Prostate gland (tissue), 2 donors: ENCODE results near the gene METAP1. TPM values are rescaled to one million over a fixed set of nuclear protein-coding genes. Genes with fewer than 3 reads are reported as not detected.
"Not testable (repeated sequence)": the region's sequence is repeated elsewhere in the genome, so short reads cannot be mapped to it uniquely, and the experiment has no call there.

ENCODE experiments used
- DNase-seq: peaks from one replicate; pipeline ENCODE4 v3.0.0-alpha.2; 2019; ENCODE audit warnings: low spot score
- H3K27ac ChIP-seq, 2 donors: fragments of 200-600 bp; sonication (generic); 2 replicates each; pipeline ENCODE4 v1.5.1; 2017 to 2019
- H3K27me3 ChIP-seq: fragments of 200-600 bp; sonication (generic); replicated peaks from 2 replicates; pipeline ENCODE4 v1.5.1; 2019; ENCODE audit not compliant: insufficient read depth
- H3K36me3 ChIP-seq, 2 donors: fragments of 200-600 bp; sonication (generic); 1 replicate in 1 of 2; 2 replicates in 1 of 2; pipeline versions ENCODE4 v1.5.1 to v1.8.1; 2017 to 2019
- H3K4me1 ChIP-seq: fragments of 200-600 bp; sonication (generic); replicated peaks from 2 replicates; pipeline ENCODE4 v1.5.1; 2019
- H3K4me3 ChIP-seq, 2 donors: fragments of 200-600 bp; sonication (generic); 2 replicates each; pipeline ENCODE4 v1.5.1; 2017 to 2019
- H3K9me3 ChIP-seq: fragments of 200-600 bp; sonication (generic); 2 replicates; pipeline ENCODE4 v1.5.1; 2017
- CTCF ChIP-seq, 4 experiments: fragments of 200-600 bp in 2 of 4; fragments of 450-650 bp in 2 of 4; sonication (generic) in 2 of 4; IDR thresholded peaks; 1 replicate in 3 of 4; 2 replicates in 1 of 4; pipeline ENCODE4 v1.5.1; 2016 to 2019; ENCODE audit warnings: antibody characterized with exemption in 4 of 4, mild to moderate bottlenecking in 2 of 4, moderate library complexity in 2 of 4
- POLR2A ChIP-seq: fragments of 450-650 bp; IDR thresholded peaks from one replicate; pipeline ENCODE4 v1.6.1; 2016; ENCODE audit warnings: antibody characterized with exemption, mild to moderate bottlenecking
- POLR2AphosphoS5 ChIP-seq: sonication (generic); formaldehyde crosslinking; IDR thresholded peaks from one replicate; pipeline ENCODE4 v1.6.1; 2017; ENCODE audit warnings: antibody characterized with exemption
- WGBS: methylation state at CpG from one replicate; pipeline ENCODE4 v1.1.5; 2018; 5-methylcytosine and 5-hydroxymethylcytosine counted together
- intact Hi-C: fragments of 100-400 bp; cut with DNase I; formaldehyde crosslinking; loops from one replicate; pipeline ENCODE4 v1.14.2; 2022
- total RNA-seq, 2 donors: library from RNA; depleted of rRNA; stranded (reverse); fragments of >200 nt; gene quantifications; one replicate each; pipeline ENCODE4 v1.1.0, GENCODE V29; 2016

Gene METAP1
- total RNA-seq, 2 donors from 2014 or later = 55.3 to 70.1 TPM

- WGBS = 33% methylated on average over 2 of the region's 2 CpGs
- Histone ChIP-seq H3K9me3 (no peaks in the 10 kb centered on the region), H3K36me3 (no peaks in the 10 kb centered on the region), H3K27me3 (no peaks in the 10 kb centered on the region), H3K4me1 (no peaks in the 10 kb centered on the region), H3K27ac (peak overlapping the region; percentile 96), H3K4me3 (peak overlapping the region; percentile 66 to 79)
- intact Hi-C loops = no loop called here
- no peak for DNase-seq
- no peak for TF ChIP-seq POLR2A
- no peak for TF ChIP-seq CTCF (IDR thresholded peaks at IDR 0.05)
- TF ChIP-seq POLR2AphosphoS5 = no peak
These were observed 95.1 kb downstream of the METAP1 start for GRCh38 chr4:99090481-99091215.

- Histone ChIP-seq H3K36me3 (no peaks in the 10 kb centered on the region), H3K4me1 (no peaks in the 10 kb centered on the region), H3K27me3 (no peaks in the 10 kb centered on the region), H3K4me3 (no peak overlapping the region), H3K9me3 (no peaks in the 10 kb centered on the region), H3K27ac (peak overlapping the region; percentile 34 to 96)
- whole genome bisulfite sequencing = 9% methylated on average over 2 of the region's 2 CpGs
- TF ChIP-seq POLR2AphosphoS5 (no peak), POLR2A (no peak), CTCF (IDR thresholded peaks at IDR 0.05) (no peak)
- no peak for DNase-seq
- intact Hi-C loops = no loop called here
These were observed 95.7 kb downstream of the METAP1 start for GRCh38 chr4:99091216-99091575.

GRCh38 chr4:99091841-99092240 is 96.3 kb downstream of the METAP1 start:
- H3K4me3 ChIP-seq, H3K27me3 ChIP-seq, H3K4me1 ChIP-seq, intact Hi-C loops, H3K36me3 ChIP-seq, H3K9me3 ChIP-seq: not testable (repeated sequence)
- 31% methylated on average over 2 of the region's 2 CpGs for WGBS
- peak; percentile 23 for TF ChIP-seq POLR2AphosphoS5
- DNase-seq = peak; percentile 53
- H3K27ac ChIP-seq = peak overlapping the region; percentile 34 to 96

GRCh38 chr4:99099311-99099710 is 103.8 kb downstream of the METAP1 start:
- no peaks in the 10 kb centered on the region for H3K36me3 ChIP-seq
- no peaks in the 10 kb centered on the region for H3K9me3 ChIP-seq
- WGBS = over 99% methylated on average over 10 of the region's 12 CpGs
- no peak overlapping the region for H3K27ac ChIP-seq
- no peaks in the 10 kb centered on the region for H3K4me1 ChIP-seq
- no peak overlapping the region for H3K4me3 ChIP-seq
- no peak for DNase-seq
- no peaks in the 10 kb centered on the region for H3K27me3 ChIP-seq
- TF ChIP-seq CTCF (IDR thresholded peaks at IDR 0.05) = no peak
- intact Hi-C loops = no loop called here

- H3K27me3 ChIP-seq, H3K27ac ChIP-seq, intact Hi-C loops, DNase-seq, H3K9me3 ChIP-seq, H3K36me3 ChIP-seq, H3K4me3 ChIP-seq, H3K4me1 ChIP-seq: not testable (repeated sequence)
- WGBS = 77% methylated on average over 5 of the region's 5 CpGs
These were observed 104.3 kb downstream of the METAP1 start for GRCh38 chr4:99099814-99100213.

- Histone ChIP-seq H3K9me3 (no peaks in the 10 kb centered on the region), H3K4me3 (no peak overlapping the region), H3K27me3 (no peaks in the 10 kb centered on the region), H3K36me3 (no peaks in the 10 kb centered on the region), H3K27ac (no peak overlapping the region), H3K4me1 (no peaks in the 10 kb centered on the region)
- TF ChIP-seq POLR2AphosphoS5 (no peak), POLR2A (no peak), CTCF (IDR thresholded peaks at IDR 0.05) (no peak)
- intact Hi-C loops = no loop called here
- WGBS = 94% methylated on average over 1 of the region's 1 CpG
- DNase-seq = no peak
These were observed 105.4 kb downstream of the METAP1 start for GRCh38 chr4:99100876-99101275.
